ENCODE data around the gene DHFR. TPM values are rescaled to one million over a fixed set of nuclear protein-coding genes. Genes with fewer than 3 reads are reported as not detected.

The DHFR gene
- total RNA-seq, 4 donors from 2014 or later = 4.3 to 14.8 (median 8.6) TPM

DNA sequence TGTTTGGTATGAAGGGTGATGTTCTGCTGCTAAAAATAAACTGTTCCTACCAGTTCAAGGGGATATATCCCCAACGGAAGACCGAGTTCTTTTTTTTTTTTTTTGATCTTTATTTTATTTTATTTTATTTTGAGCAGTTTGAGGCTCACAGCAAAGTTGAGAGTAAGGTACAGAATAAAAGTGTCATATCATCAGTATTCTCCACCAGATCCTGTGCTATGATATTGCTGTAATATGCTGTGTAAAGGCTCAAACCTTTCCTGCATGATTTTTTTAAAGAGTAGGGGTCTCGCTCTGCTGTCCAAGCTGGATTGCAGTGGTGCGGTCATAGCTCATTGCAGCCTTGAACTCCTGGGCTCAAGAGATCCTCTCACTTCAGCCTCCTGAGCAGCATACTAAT lies 34.8 kb upstream of the DHFR start:
- Histone ChIP-seq H3K36me3 (no peaks in the 10 kb centered on the region), H3K4me1 (no peaks in the 10 kb centered on the region), H3K4me3 (no peak overlapping the region), H3K9me3 (no peaks in the 10 kb centered on the region), H3K27me3 (no peaks in the 10 kb centered on the region), H3K27ac (no peak overlapping the region)
- ATAC-seq = no peak
- TF ChIP-seq POLR2AphosphoS5 (IDR thresholded peaks at IDR 0.05) (no peak), EP300 (IDR thresholded peaks at IDR 0.05) (no peak), POLR2A (IDR thresholded peaks at IDR 0.05) (no peak)
- TF ChIP-seq, protein P1, sequence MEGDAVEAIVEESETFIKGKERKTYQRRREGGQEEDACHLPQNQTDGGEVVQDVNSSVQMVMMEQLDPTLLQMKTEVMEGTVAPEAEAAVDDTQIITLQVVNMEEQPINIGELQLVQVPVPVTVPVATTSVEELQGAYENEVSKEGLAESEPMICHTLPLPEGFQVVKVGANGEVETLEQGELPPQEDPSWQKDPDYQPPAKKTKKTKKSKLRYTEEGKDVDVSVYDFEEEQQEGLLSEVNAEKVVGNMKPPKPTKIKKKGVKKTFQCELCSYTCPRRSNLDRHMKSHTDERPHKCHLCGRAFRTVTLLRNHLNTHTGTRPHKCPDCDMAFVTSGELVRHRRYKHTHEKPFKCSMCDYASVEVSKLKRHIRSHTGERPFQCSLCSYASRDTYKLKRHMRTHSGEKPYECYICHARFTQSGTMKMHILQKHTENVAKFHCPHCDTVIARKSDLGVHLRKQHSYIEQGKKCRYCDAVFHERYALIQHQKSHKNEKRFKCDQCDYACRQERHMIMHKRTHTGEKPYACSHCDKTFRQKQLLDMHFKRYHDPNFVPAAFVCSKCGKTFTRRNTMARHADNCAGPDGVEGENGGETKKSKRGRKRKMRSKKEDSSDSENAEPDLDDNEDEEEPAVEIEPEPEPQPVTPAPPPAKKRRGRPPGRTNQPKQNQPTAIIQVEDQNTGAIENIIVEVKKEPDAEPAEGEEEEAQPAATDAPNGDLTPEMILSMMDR (IDR thresholded peaks at IDR 0.05) = no peak
- 44 to 79% methylated on average over 3 to 4 of the region's 4 CpGs for whole genome bisulfite sequencing, 2 donors (ENCODE audit: low coverage in 1 of 2)

DNA sequence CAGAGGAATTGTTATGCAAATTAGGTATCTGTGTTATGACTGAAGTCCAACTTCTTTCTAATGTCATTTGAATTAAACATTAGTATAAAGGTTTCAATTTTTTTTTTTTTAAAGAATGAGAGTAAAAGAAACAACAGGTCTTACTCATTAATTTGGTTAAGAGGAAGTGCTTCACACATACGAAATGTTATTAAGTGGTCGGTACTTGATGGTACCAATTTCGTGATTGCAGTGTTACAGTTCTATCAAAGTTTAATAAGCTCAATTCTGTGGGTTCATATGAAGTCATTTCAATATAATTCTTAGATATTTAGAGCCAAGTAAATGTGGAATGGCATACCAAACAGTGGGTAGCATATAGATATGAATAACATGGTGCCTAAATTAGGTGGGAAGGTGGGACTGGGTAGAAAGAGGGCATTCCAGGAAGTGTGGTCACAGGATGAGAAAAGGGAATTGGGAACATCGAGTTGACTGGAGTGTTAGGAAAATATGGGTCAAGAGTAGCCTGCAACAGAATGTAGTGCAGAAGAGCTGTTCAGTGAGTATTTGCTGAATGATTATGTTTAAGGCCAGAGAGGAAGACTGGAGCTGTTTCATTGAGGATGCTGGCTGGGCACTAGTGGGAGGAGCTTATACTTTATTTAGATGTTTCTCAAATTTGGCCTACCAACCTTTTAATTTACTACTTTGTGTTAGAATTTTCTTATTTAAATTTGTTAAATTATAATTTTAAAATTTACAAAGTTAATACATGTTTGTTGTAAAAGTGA lies 34.1 kb upstream of the DHFR start:
- H3K9me3 ChIP-seq = no peaks in the 10 kb centered on the region
- ATAC-seq = no peak
- WGBS, 2 donors (ENCODE audit: low coverage in 1 of 2) = 78 to 79% methylated on average over 4 of the region's 4 CpGs

DNA sequence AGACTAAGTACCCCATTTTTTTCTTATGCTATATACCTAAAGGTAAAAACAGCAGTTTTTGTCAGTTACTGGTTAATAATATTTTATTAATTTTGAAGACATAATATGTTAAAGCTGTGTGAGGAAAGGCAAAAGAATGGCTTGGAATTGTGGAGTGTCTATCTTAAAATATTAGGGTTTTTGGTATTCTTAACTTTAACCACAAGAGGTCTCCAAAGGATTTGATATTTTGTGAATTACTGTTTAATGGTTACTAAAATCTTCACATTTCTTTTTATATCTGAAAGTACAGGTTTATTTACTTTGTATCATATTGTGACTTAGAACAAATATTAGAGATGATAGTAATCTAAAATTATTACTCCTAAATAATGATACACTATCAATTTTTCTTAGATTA lies 32.0 kb upstream of the DHFR start:
- peaks cover 0 to 3% of the 10 kb centered on the region in 2 donors for H3K36me3 ChIP-seq
- no peak overlapping the region for H3K4me3 ChIP-seq
- no peak for TF ChIP-seq EP300 (IDR thresholded peaks at IDR 0.05)
- TF ChIP-seq, protein P1 (IDR thresholded peaks at IDR 0.05) = no peak
- no peak for TF ChIP-seq POLR2A (IDR thresholded peaks at IDR 0.05)
- TF ChIP-seq POLR2AphosphoS5 (IDR thresholded peaks at IDR 0.05) = no peak
- ATAC-seq = no peak
- H3K4me1 ChIP-seq = no peaks in the 10 kb centered on the region
- H3K27ac ChIP-seq = no peak overlapping the region
- no peaks in the 10 kb centered on the region for H3K27me3 ChIP-seq
- H3K9me3 ChIP-seq = no peaks in the 10 kb centered on the region

More for the DNA sequence above, 34.1 kb upstream of the DHFR start:
- no peak for TF ChIP-seq EP300 (IDR thresholded peaks at IDR 0.05)
- TF ChIP-seq, protein P1 (IDR thresholded peaks at IDR 0.05) = no peak
- TF ChIP-seq POLR2A (IDR thresholded peaks at IDR 0.05) = no peak
- no peak for TF ChIP-seq POLR2AphosphoS5 (IDR thresholded peaks at IDR 0.05)
- Histone ChIP-seq H3K4me1 (no peaks in the 10 kb centered on the region), H3K27me3 (no peaks in the 10 kb centered on the region), H3K4me3 (no peak overlapping the region), H3K36me3 (no peaks in the 10 kb centered on the region), H3K27ac (no peak overlapping the region)

DNA sequence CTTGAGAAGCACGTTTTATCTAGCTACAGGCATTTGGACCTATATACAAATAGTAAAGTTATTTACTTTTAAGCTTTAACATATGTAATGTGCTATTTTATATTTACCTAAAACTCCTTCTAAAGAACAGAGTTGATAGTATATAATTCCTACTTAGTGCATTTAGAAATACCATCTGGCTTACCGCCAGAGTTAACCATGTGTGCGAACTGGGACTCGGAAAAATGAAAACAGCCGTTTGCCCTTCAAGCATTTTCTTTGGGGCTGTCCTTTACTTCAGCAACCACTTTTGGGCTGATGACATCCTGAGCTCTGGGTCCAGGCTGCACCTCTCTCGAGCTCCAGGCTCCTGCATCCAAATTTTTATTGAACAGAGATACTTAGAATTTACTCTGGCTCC lies 21.9 kb upstream of the DHFR start:
- WGBS, 2 donors (ENCODE audit: low coverage in 1 of 2) = 51 to 72% methylated on average over 4 to 6 of the region's 6 CpGs
- Histone ChIP-seq H3K9me3 (no peaks in the 10 kb centered on the region), H3K4me3 (no peak overlapping the region), H3K27me3 (no peaks in the 10 kb centered on the region), H3K27ac (no peak overlapping the region), H3K36me3 (peaks cover 0 to 66% of the 10 kb centered on the region in 2 donors), H3K4me1 (no peaks in the 10 kb centered on the region)
- TF ChIP-seq POLR2AphosphoS5 (IDR thresholded peaks at IDR 0.05) (no peak), POLR2A (IDR thresholded peaks at IDR 0.05) (no peak), EP300 (IDR thresholded peaks at IDR 0.05) (no peak)
- TF ChIP-seq, protein P1 (IDR thresholded peaks at IDR 0.05) = no peak
- no peak for ATAC-seq

DNA sequence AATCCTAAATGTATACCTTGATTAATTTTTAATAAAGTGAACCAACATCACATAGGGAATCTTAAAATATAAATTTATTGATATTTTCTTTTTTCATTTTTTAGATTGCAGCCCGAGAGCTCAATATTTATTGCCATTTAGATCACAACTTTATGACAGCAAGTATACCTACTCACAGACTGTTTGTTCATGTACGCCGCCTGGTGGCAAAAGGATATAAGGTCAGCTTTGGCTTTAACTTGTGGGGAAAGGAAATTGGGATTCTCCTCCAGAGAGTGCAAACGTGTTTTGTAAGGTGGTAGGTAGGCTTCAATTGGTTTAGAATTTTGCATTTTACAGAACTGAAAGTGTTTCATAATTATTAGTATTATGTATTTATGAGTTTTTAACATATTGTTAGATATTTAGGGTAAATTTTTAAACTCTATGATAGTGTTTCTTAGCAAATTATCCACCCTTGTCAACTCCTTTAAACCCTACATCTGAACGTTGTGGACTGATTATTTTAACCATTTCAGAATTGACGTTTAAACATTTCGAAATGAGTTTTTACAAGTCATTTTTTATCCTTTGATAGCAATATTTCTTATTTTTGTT lies 17.5 kb upstream of the DHFR start:
- H3K4me3 ChIP-seq = no peak overlapping the region
- no peaks in the 10 kb centered on the region for H3K27me3 ChIP-seq
- H3K27ac ChIP-seq = no peak overlapping the region
- TF ChIP-seq, protein P1 (IDR thresholded peaks at IDR 0.05) = peak; percentile 58 to 75 (median 70)
- TF ChIP-seq EP300 (IDR thresholded peaks at IDR 0.05) = no peak
- no peaks in the 10 kb centered on the region for H3K9me3 ChIP-seq
- 8 to 18% methylated on average over 7 of the region's 7 CpGs for WGBS, 2 donors (ENCODE audit: low coverage in 1 of 2)
- peak; percentile 55 for ATAC-seq
- H3K36me3 ChIP-seq = peaks cover 0 to 81% of the 10 kb centered on the region in 2 donors
- H3K4me1 ChIP-seq = no peaks in the 10 kb centered on the region
